ENCODE data around the gene GRK5. TPM values are rescaled to one million over a fixed set of nuclear protein-coding genes. Genes with fewer than 3 reads are reported as not detected.

Gene GRK5
- total RNA-seq, 1 donor from 2014 or later = 163 TPM

GRCh38 chr10:119341459-119342301 lies 134.3 kb downstream of the GRK5 start:
- H3K9me3 Mint-ChIP-seq (ENCODE audit: unreplicated experiment) = no peaks in the 10 kb centered on the region
- peak overlapping the region; percentile 54 for H3K27ac Mint-ChIP-seq (ENCODE audit: unreplicated experiment)
- TF ChIP-seq, protein P1, sequence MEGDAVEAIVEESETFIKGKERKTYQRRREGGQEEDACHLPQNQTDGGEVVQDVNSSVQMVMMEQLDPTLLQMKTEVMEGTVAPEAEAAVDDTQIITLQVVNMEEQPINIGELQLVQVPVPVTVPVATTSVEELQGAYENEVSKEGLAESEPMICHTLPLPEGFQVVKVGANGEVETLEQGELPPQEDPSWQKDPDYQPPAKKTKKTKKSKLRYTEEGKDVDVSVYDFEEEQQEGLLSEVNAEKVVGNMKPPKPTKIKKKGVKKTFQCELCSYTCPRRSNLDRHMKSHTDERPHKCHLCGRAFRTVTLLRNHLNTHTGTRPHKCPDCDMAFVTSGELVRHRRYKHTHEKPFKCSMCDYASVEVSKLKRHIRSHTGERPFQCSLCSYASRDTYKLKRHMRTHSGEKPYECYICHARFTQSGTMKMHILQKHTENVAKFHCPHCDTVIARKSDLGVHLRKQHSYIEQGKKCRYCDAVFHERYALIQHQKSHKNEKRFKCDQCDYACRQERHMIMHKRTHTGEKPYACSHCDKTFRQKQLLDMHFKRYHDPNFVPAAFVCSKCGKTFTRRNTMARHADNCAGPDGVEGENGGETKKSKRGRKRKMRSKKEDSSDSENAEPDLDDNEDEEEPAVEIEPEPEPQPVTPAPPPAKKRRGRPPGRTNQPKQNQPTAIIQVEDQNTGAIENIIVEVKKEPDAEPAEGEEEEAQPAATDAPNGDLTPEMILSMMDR (IDR thresholded peaks at IDR 0.05; ENCODE audit: unreplicated experiment) = no peak
- H3K27me3 Mint-ChIP-seq (ENCODE audit: unreplicated experiment) = peaks cover 32% of the 10 kb centered on the region
- H3K4me3 Mint-ChIP-seq (ENCODE audit: unreplicated experiment) = no peak overlapping the region
- DNase-seq (ENCODE audit: low spot score) = no peak
- peaks cover 53% of the 10 kb centered on the region for H3K4me1 Mint-ChIP-seq (ENCODE audit: unreplicated experiment)
- peaks cover 59% of the 10 kb centered on the region for H3K36me3 Mint-ChIP-seq (ENCODE audit: low read depth, unreplicated experiment)

GRCh38 chr10:119342335-119342734 lies 135.0 kb downstream of the GRK5 start:
- DNase-seq (ENCODE audit: low spot score) = no peak
- peaks cover 27% of the 10 kb centered on the region for H3K27me3 Mint-ChIP-seq (ENCODE audit: unreplicated experiment)

DNA sequence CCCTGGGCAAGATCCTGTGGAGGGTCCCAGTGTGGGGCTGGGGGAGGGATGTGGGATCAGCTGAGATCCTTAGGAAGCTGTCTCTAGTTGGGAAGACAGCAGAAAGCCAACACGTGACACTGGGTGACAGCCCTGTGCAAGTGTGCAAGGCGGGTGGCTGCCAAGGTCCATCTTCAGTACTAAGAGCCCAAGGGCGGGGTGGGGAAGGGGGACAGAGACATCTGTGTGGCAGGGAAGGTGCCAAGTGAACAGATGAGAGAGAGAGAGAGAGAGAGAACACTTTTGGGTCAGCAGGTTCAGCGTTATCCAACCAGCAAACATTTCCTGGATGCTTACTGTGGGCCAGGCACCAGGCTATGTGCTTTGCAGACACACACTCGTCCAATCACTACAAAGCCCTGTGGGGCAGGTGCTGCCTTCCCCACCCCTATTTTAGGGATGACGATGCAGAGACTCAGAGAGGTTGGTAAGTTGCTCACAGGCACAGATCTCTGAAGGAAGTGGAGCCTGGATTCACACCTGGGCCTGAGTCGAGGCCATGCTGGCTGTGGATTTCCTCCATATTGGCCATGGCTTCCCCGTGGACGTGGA lies 135.7 kb downstream of the GRK5 start:
- Mint-ChIP-seq H3K4me1 (ENCODE audit: unreplicated experiment) (peaks cover 52% of the 10 kb centered on the region), H3K27ac (ENCODE audit: unreplicated experiment) (no peak overlapping the region), H3K4me3 (ENCODE audit: unreplicated experiment) (peak overlapping the region; percentile 22), H3K27me3 (ENCODE audit: unreplicated experiment) (peaks cover 29% of the 10 kb centered on the region), H3K9me3 (ENCODE audit: unreplicated experiment) (no peaks in the 10 kb centered on the region), H3K36me3 (ENCODE audit: low read depth, unreplicated experiment) (peaks cover 57% of the 10 kb centered on the region)
- TF ChIP-seq, protein P1 (IDR thresholded peaks at IDR 0.05; ENCODE audit: unreplicated experiment) = no peak
- DNase-seq (ENCODE audit: low spot score) = no peak

More at GRCh38 chr10:119342335-119342734, 135.0 kb downstream of the GRK5 start:
- no peaks in the 10 kb centered on the region for H3K9me3 Mint-ChIP-seq (ENCODE audit: unreplicated experiment)
- peak overlapping the region; percentile 59 for H3K27ac Mint-ChIP-seq (ENCODE audit: unreplicated experiment)
- peak overlapping the region; percentile 22 for H3K4me3 Mint-ChIP-seq (ENCODE audit: unreplicated experiment)
- TF ChIP-seq, protein P1 (IDR thresholded peaks at IDR 0.05; ENCODE audit: unreplicated experiment) = no peak
- peaks cover 51% of the 10 kb centered on the region for H3K4me1 Mint-ChIP-seq (ENCODE audit: unreplicated experiment)
- peaks cover 56% of the 10 kb centered on the region for H3K36me3 Mint-ChIP-seq (ENCODE audit: low read depth, unreplicated experiment)

DNA sequence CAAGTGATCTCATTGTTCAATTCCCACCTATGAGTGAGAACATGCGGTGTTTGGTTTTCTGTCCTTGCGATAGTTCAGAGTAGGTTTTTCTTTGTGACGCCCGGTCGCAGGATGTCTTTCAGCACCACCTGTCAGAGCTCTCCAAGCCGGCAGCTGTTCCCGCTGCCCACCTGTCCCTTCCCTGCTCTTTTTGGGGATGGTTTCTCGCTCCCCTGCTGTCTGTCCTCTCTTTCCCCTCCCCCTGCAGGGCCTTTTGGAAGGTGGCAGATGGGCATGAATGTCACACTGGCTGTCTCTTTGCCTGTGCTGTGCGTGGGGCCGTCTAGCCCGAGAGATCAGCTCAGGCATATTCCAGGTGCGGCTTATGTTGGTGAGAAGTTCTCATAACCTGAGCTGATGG lies 137.0 kb downstream of the GRK5 start:
- TF ChIP-seq, protein P1 (IDR thresholded peaks at IDR 0.05; ENCODE audit: unreplicated experiment) = no peak
- DNase-seq (ENCODE audit: low spot score) = no peak
- H3K36me3 Mint-ChIP-seq (ENCODE audit: low read depth, unreplicated experiment) = peaks cover 64% of the 10 kb centered on the region
- no peaks in the 10 kb centered on the region for H3K9me3 Mint-ChIP-seq (ENCODE audit: unreplicated experiment)
- H3K4me1 Mint-ChIP-seq (ENCODE audit: unreplicated experiment) = peaks cover 53% of the 10 kb centered on the region
- peaks cover 30% of the 10 kb centered on the region for H3K27me3 Mint-ChIP-seq (ENCODE audit: unreplicated experiment)
- no peak overlapping the region for H3K4me3 Mint-ChIP-seq (ENCODE audit: unreplicated experiment)
- H3K27ac Mint-ChIP-seq (ENCODE audit: unreplicated experiment) = no peak overlapping the region

Data from endothelial cell (in vitro differentiated cells).